GM21528 (cell line): Measurements from ENCODE around the gene PGA5.

Experiments used
- ATAC-seq: cut with Tn5 transposase; IDR thresholded peaks from one replicate; pipeline ENCODE4 v1.9.1; 2021; ENCODE audit warnings: mild to moderate bottlenecking, moderate library complexity; ENCODE audit not compliant: unreplicated experiment, low FRiP score

The PGA5 gene

GRCh38 chr11:61290905-61291690 is 50.1 kb downstream of the PGA5 start:
- no peak for ATAC-seq

GRCh38 chr11:61292356-61292755 is 51.4 kb downstream of the PGA5 start:
- ATAC-seq = no peak

- ATAC-seq = peak; percentile 38
Measured at GRCh38 chr11:61293867-61294716, 53.1 kb downstream of the PGA5 start.

GRCh38 chr11:61294717-61295595 is 54.0 kb downstream of the PGA5 start, which contains the start of gene VWCE:
VWCE (minus strand) TSS chr11:61295316; CDS start chr11:61295037, 279 bp downstream.
- peak; percentile 71 for ATAC-seq

- ATAC-seq = no peak
Measured at GRCh38 chr11:61295596-61295926, 54.6 kb downstream of the PGA5 start.

- ATAC-seq = no peak
Measured at GRCh38 chr11:61297341-61297740, 56.4 kb downstream of the PGA5 start.

- ATAC-seq = no peak
Measured at GRCh38 chr11:61297746-61298145, 56.8 kb downstream of the PGA5 start.

GRCh38 chr11:61298663-61299244 is 57.8 kb downstream of the PGA5 start:
- no peak for ATAC-seq
